Coronary artery (tissue), 2 donors: ENCODE results near the gene PREX1.

Experiments
- DNase-seq: peaks from one replicate; pipeline ENCODE4 v3.0.0-alpha.2; 2017; ENCODE audit warnings: low spot score
- H3K27ac ChIP-seq, 2 donors: fragments of 200-600 bp; sonication (generic); one replicate each; pipeline ENCODE4 v1.5.1; 2016 to 2019
- H3K4me3 ChIP-seq: fragments of 200-600 bp; sonication (generic); 2 replicates; pipeline ENCODE4 v1.5.1; 2016; ENCODE audit warnings: mild to moderate bottlenecking, moderate library complexity
- TF ChIP-seq, protein P1 (sequence below): fragments of 200-600 bp; sonication (generic); IDR thresholded peaks from one replicate; pipeline ENCODE4 v1.5.1; 2019; ENCODE audit warnings: antibody characterized with exemption

Gene PREX1

DNA sequence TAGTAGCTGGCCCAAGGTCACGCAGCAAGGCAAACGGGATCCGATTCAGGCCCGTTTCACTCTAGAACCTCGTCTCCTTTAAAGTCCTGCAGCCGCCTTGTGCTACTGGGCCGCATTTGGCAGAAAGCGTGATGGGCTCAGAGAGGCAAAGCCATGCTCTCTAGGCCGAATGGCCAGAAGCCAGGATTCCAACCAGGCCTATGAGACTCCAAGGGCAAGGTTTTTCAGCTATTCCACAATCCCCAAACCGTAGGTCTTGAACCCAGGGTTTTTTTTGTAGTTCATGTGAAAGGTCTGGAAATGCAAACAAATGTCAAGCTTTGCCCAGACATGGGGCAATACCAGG is 174.1 kb downstream of the PREX1 start:
- Histone ChIP-seq H3K27ac (peak overlapping the region in 1 of 2 donors; percentile 35), H3K4me3 (no peak overlapping the region)
- DNase-seq: no peak

DNA sequence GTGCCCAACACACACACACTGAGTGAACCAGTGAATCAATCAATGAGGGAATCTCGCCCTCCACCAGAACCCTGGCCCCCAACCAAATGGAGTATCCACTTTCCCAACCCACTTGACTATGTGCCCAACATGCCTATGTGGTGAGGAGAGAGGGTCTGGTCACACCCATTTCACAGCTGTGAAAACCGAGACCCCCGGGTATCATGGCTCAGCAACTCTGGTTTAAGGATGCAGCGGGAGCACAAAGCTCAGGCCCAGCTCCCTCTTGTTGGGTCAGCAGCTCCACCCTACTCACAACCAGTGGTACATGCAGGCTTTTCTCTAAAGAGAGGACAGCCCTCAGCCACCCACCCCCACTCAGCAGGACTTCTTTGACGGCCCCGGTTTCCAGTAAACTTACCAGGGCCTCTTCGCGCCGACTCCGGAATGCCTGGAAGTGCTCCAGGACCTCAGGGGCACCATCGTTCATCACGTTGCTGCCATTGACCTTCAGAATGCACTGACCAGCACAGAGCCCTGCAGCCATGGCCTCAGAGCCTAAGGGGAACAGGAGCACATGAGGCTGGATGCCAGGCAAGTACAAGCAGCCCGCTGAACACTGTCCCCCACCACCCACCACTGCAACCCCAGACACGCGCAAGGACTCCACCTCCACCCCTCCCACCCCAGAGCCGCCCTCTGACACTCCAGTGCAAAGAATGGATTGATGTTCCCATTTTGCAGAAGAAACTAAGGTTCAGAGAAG is 174.7 kb downstream of the PREX1 start:
- no peak for DNase-seq

More for the DNA sequence above, 174.1 kb downstream of the PREX1 start:
- TF ChIP-seq, protein P1, sequence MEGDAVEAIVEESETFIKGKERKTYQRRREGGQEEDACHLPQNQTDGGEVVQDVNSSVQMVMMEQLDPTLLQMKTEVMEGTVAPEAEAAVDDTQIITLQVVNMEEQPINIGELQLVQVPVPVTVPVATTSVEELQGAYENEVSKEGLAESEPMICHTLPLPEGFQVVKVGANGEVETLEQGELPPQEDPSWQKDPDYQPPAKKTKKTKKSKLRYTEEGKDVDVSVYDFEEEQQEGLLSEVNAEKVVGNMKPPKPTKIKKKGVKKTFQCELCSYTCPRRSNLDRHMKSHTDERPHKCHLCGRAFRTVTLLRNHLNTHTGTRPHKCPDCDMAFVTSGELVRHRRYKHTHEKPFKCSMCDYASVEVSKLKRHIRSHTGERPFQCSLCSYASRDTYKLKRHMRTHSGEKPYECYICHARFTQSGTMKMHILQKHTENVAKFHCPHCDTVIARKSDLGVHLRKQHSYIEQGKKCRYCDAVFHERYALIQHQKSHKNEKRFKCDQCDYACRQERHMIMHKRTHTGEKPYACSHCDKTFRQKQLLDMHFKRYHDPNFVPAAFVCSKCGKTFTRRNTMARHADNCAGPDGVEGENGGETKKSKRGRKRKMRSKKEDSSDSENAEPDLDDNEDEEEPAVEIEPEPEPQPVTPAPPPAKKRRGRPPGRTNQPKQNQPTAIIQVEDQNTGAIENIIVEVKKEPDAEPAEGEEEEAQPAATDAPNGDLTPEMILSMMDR: no peak

DNA sequence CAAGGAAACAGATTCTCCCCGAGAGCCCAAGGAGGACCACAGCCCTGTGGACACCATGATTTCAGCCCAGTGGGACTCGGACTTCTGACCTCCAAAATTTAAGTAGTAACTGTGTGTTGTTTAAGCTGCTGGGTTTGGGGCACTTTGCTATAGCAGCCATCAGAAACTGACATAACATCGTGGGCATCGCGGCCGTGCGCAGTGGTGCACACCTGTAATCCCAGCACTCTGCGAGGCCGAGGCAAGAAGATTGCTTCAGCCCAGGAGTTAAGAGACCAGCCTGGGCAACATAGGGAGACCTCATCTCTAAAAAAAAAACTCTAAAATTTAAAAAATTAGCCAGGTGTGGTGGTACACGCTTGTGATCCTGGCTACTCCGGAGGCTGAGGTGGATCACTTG is 175.8 kb downstream of the PREX1 start:
- Histone ChIP-seq H3K4me3 (no peak overlapping the region), H3K27ac (no peak overlapping the region)
- DNase-seq: no peak
- TF ChIP-seq, protein P1: no peak

More for the DNA sequence above, 174.7 kb downstream of the PREX1 start:
- TF ChIP-seq, protein P1: no peak
- Histone ChIP-seq H3K4me3 (no peak overlapping the region), H3K27ac (peak overlapping the region in 1 of 2 donors; percentile 35)

DNA sequence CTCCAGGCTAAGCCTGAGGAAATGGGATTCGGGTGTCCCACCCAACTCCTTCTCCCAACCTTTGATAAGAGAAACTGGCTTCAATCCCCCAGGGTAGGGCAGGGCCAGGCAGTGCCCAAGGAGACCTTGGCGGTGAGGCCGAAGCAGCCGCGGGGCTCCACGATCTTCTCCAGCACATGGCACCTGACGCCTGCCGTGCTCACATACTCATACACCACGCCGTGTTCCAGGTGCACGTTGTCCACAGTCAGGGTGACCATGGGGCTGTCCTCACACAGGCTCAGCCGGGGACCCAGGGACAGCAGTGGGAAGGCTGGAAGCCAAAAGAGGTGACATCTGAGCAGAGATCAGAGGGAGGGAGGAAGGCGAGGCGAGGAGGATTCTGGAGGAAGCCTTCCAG is 176.5 kb downstream of the PREX1 start:
- H3K4me3 ChIP-seq: no peak overlapping the region
- no peak for DNase-seq
- H3K27ac ChIP-seq: no peak overlapping the region
- TF ChIP-seq, protein P1: no peak

DNA sequence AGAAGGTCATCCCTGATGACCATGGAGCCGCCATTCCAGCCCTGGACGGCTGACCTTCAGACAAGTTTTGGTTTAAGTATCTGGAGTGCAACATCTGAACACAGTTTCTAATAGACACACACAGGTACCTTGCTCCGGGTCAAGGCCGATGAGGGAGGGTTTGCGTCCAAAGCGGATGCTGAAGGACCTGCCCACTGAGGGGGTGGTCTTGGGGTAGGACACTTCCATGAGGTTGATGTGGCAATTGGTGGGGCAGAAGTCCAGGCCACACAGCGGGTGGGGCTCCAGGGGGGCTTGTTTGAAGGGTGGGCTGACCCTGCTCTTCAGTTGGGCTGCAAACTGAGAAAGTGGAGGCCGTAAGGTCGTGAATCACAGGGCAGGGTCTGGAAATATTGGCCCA is 177.9 kb downstream of the PREX1 start:
- TF ChIP-seq, protein P1: no peak
- Histone ChIP-seq H3K4me3 (no peak overlapping the region), H3K27ac (no peak overlapping the region)
- DNase-seq: no peak

DNA sequence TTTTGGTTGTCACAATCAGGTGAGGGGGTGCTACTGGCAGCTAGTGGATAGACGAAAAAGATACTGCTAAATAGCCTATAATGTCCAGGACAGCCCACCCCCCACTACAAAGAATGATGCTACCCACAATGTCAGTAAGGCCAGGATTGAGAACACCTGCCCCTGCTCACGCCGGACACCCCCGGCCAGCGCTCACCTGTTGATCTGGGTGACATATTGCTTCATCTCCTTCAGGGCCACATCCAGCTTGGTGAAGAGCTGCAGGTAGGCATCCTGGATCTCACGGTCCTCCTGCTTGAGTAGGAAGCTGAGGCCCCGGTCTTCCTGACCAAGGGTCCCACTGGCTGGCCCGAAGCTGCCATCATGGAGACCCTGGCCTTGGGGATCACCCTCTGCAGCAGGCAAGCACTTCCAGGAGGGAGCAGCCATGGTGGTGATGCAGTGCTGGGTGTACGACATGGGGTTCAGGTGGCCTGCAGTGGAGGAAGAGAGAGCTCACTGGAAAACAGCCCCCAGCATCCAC is 178.6 kb downstream of the PREX1 start:
- Histone ChIP-seq H3K4me3 (no peak overlapping the region), H3K27ac (no peak overlapping the region)
- no peak for DNase-seq
- TF ChIP-seq, protein P1: no peak

DNA sequence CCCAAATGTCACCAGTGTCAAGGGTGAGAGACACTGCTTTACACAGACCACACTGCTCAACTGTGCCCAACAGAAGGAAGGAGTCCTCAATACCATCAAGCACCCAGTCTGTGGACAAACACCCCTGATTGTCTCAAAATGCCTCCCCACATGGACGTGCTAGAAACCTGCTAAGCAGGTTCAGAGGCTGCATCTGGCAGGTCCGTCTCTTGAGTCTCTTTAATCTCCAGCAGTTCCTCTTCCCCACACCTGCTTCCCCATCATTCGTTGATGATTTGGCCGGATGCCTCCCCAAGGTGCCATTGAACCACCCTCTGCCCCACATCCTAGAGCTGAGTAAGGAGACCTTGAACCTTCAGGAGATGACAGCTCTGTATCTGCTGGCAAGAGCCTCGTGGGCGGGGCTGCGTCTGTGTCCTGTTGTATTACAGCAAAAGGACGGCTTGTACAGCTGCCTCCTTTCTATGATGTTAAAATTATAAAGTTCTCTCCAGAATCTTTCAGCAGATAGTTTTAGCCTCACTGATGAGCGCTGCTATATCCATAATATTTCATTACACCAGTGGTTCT is 179.2 kb downstream of the PREX1 start:
- no peak for DNase-seq
- no peak overlapping the region for H3K4me3 ChIP-seq
- no peak overlapping the region for H3K27ac ChIP-seq
- TF ChIP-seq, protein P1: no peak
